Caco-2 (cell line): Measurements from ENCODE around the gene HAPSTR1. TPM values are rescaled to one million over a fixed set of nuclear protein-coding genes. Genes with fewer than 3 reads are reported as not detected.

Experiments used
- BruUV-seq: library from RNA; stranded (reverse); fragments of 400-500 nt; replicated peaks from 2 replicates; lab custom pipeline; 2021; lab: Mats Ljungman, UMichigan
- CTCF ChIA-PET: fragments of 300-600 bp; sonication (Branson Sonifier 250); formaldehyde crosslinking; loops from one replicate; lab custom pipeline; 2022; ENCODE audit warnings: antibody characterized with exemption; lab: Charles Lee
- POLR2A ChIA-PET: fragments of 300-600 bp; sonication (Branson Sonifier 250); formaldehyde crosslinking; loops from one replicate; lab custom pipeline; 2022; ENCODE audit warnings: antibody characterized with exemption; lab: Charles Lee
- DNase-seq, 2 experiments: peaks; one replicate each; pipeline versions ENCODE4 v3.0.0 to v3.0.0-alpha.2; 2020 to 2022
- H3K27me3 ChIP-seq: replicated peaks from 2 replicates; pipeline ENCODE4 v1.6.0; 2011; ENCODE audit warnings: low read length; ENCODE audit not compliant: control insufficient read depth, insufficient read depth
- H3K36me3 ChIP-seq: 2 replicates; pipeline ENCODE4 v1.5.1; 2011; ENCODE audit warnings: low read length; ENCODE audit not compliant: control insufficient read depth, insufficient read depth
- H3K4me1 ChIP-seq: fragments of 250-450 bp; sonication (Bioruptor Pico); 2 replicates; pipeline ENCODE4 v1.5.1; 2020; ENCODE audit warnings: mild to moderate bottlenecking
- H3K4me3 ChIP-seq: 2 replicates; pipeline ENCODE4 v1.5.1; 2011; ENCODE audit warnings: low read depth, mild to moderate bottlenecking, control low read depth, low read length
- H3K9me3 ChIP-seq: fragments of 250-450 bp; sonication (Bioruptor Pico); 2 replicates; pipeline ENCODE4 v1.5.1; 2020; ENCODE audit warnings: mild to moderate bottlenecking, moderate library complexity
- H3K27ac Mint-ChIP-seq: one replicate; pipeline ENCODE4 v1.8.0; 2022; ENCODE audit warnings: mixed read lengths; ENCODE audit not compliant: unreplicated experiment
- H3K27me3 Mint-ChIP-seq: one replicate; pipeline ENCODE4 v1.8.0; 2022; ENCODE audit warnings: mixed read lengths; ENCODE audit not compliant: insufficient read depth, unreplicated experiment
- H3K36me3 Mint-ChIP-seq: one replicate; pipeline ENCODE4 v1.8.0; 2022; ENCODE audit warnings: mild to moderate bottlenecking, mixed read lengths; ENCODE audit not compliant: insufficient read depth, unreplicated experiment
- H3K4me1 Mint-ChIP-seq: one replicate; pipeline ENCODE4 v1.8.0; 2022; ENCODE audit warnings: low read depth, mixed read lengths; ENCODE audit not compliant: unreplicated experiment
- H3K4me3 Mint-ChIP-seq: one replicate; pipeline ENCODE4 v1.8.0; 2022; ENCODE audit warnings: mild to moderate bottlenecking, moderate library complexity, mixed read lengths; ENCODE audit not compliant: unreplicated experiment
- H3K9me3 Mint-ChIP-seq: one replicate; pipeline ENCODE4 v1.8.0; 2022; ENCODE audit warnings: mixed read lengths; ENCODE audit not compliant: unreplicated experiment
- CTCF ChIP-seq, 2 experiments: fragments of 200-600 bp in 1 of 2; IDR thresholded peaks; 1 replicate in 1 of 2; 2 replicates in 1 of 2; pipeline versions ENCODE4 v1.5.1 to v1.8.0; 2011 to 2022; ENCODE audit warnings: antibody characterized with exemption in 1 of 2, control low read depth in 1 of 2, inconsistent platforms in 1 of 2, low read depth in 1 of 2, low read length in 1 of 2, mild to moderate bottlenecking in 1 of 2, moderate library complexity in 1 of 2; ENCODE audit not compliant: insufficient read depth in 1 of 2, severe bottlenecking in 1 of 2, unreplicated experiment in 1 of 2
- intact Hi-C: fragments of 100-400 bp; cut with micrococcal nuclease; formaldehyde crosslinking; loops from one replicate; pipeline ENCODE4 v1.10.0; 2022; ENCODE audit not compliant: unreplicated experiment
- total RNA-seq: library from RNA; stranded (reverse); gene quantifications from 2 replicates; pipeline ENCODE4 v1.2.3, GENCODE V29; 2022

The HAPSTR1 gene
- total RNA-seq, 1 experiment from 2014 or later, result 47.1 TPM

GRCh38 chr16:9055115-9055514, 36.3 kb upstream of the HAPSTR1 start:
- no peak overlapping the region for H3K27ac Mint-ChIP-seq
- Histone ChIP-seq H3K4me1 (no peaks in the 10 kb centered on the region), H3K27me3 (no peaks in the 10 kb centered on the region), H3K9me3 (no peaks in the 10 kb centered on the region), H3K4me3 (no peak overlapping the region), H3K36me3 (no peaks in the 10 kb centered on the region)
- no peak for TF ChIP-seq CTCF (IDR thresholded peaks at IDR 0.05; ENCODE audit: insufficient read depth in 1 of 2, low read depth in 1 of 2, low read length in 1 of 2, severe bottlenecking in 1 of 2, unreplicated experiment in 1 of 2)
- DNase-seq, result no peak
- no peaks in the 10 kb centered on the region for H3K36me3 Mint-ChIP-seq
- ChIA-PET POLR2A (no interaction called here), CTCF (interaction anchor here (0.6 kb wide), 1 partner anchor 98 kb away, joined by 3 read pairs; no protein-coding TSS in a partner anchor)
- no peak overlapping the region for H3K4me3 Mint-ChIP-seq
- no TSS peak for BruUV-seq
- H3K9me3 Mint-ChIP-seq, result no peaks in the 10 kb centered on the region
- H3K27me3 Mint-ChIP-seq, result no peaks in the 10 kb centered on the region
- intact Hi-C loops, result no loop called here
- no peaks in the 10 kb centered on the region for H3K4me1 Mint-ChIP-seq

GRCh38 chr16:9055661-9056060, 35.8 kb upstream of the HAPSTR1 start:
- DNase-seq, result no peak
- TF ChIP-seq CTCF (IDR thresholded peaks at IDR 0.05; ENCODE audit: insufficient read depth in 1 of 2, low read depth in 1 of 2, low read length in 1 of 2, severe bottlenecking in 1 of 2, unreplicated experiment in 1 of 2), result no peak
- no peaks in the 10 kb centered on the region for H3K9me3 ChIP-seq
- Mint-ChIP-seq H3K36me3 (no peaks in the 10 kb centered on the region), H3K9me3 (no peaks in the 10 kb centered on the region), H3K27ac (no peak overlapping the region), H3K27me3 (no peaks in the 10 kb centered on the region), H3K4me1 (no peaks in the 10 kb centered on the region), H3K4me3 (no peak overlapping the region)
- CTCF ChIA-PET, result no interaction called here
- no peaks in the 10 kb centered on the region for H3K4me1 ChIP-seq
- POLR2A ChIA-PET, result no interaction called here
- H3K36me3 ChIP-seq, result no peaks in the 10 kb centered on the region
- H3K4me3 ChIP-seq, result no peak overlapping the region
- intact Hi-C loops, result no loop called here
- H3K27me3 ChIP-seq, result no peaks in the 10 kb centered on the region
- BruUV-seq, result no TSS peak

- intact Hi-C loops, result no loop called here
- no peak overlapping the region for H3K27ac Mint-ChIP-seq
- H3K4me1 ChIP-seq, result no peaks in the 10 kb centered on the region
- TF ChIP-seq CTCF (IDR thresholded peaks at IDR 0.05; ENCODE audit: insufficient read depth in 1 of 2, low read depth in 1 of 2, low read length in 1 of 2, severe bottlenecking in 1 of 2, unreplicated experiment in 1 of 2), result no peak
- DNase-seq, result no peak
- H3K9me3 ChIP-seq, result no peaks in the 10 kb centered on the region
- peaks cover 2% of the 10 kb centered on the region for H3K27me3 Mint-ChIP-seq
- no peak overlapping the region for H3K4me3 Mint-ChIP-seq
- H3K27me3 ChIP-seq, result no peaks in the 10 kb centered on the region
- no TSS peak for BruUV-seq
- no peaks in the 10 kb centered on the region for H3K9me3 Mint-ChIP-seq
- H3K36me3 ChIP-seq, result no peaks in the 10 kb centered on the region
- H3K4me1 Mint-ChIP-seq, result no peaks in the 10 kb centered on the region
- H3K4me3 ChIP-seq, result no peak overlapping the region
- POLR2A ChIA-PET, result no interaction called here
- H3K36me3 Mint-ChIP-seq, result no peaks in the 10 kb centered on the region
- CTCF ChIA-PET, result no interaction called here
Measured at GRCh38 chr16:9056061-9056460, 35.4 kb upstream of the HAPSTR1 start.
